Endothelial cell (in vitro differentiated cells): Measurements from ENCODE around the gene CFAP57. TPM values are rescaled to one million over a fixed set of nuclear protein-coding genes. Genes with fewer than 3 reads are reported as not detected.

ENCODE experiments used
- DNase-seq: peaks from one replicate; pipeline ENCODE4 v3.0.0; 2021; ENCODE audit warnings: low spot score
- H3K27ac Mint-ChIP-seq: one replicate; pipeline ENCODE4 v1.8.0; 2021; ENCODE audit warnings: mixed read lengths, inconsistent platforms; ENCODE audit not compliant: unreplicated experiment
- H3K27me3 Mint-ChIP-seq: one replicate; pipeline ENCODE4 v1.8.0; 2021; ENCODE audit warnings: mild to moderate bottlenecking, moderate library complexity, mixed read lengths, inconsistent platforms; ENCODE audit not compliant: unreplicated experiment
- H3K36me3 Mint-ChIP-seq: one replicate; pipeline ENCODE4 v1.8.0; 2021; ENCODE audit warnings: mild to moderate bottlenecking, low read depth, mixed read lengths, inconsistent platforms; ENCODE audit not compliant: unreplicated experiment
- H3K4me1 Mint-ChIP-seq: one replicate; pipeline ENCODE4 v1.8.0; 2021; ENCODE audit warnings: mild to moderate bottlenecking, mixed read lengths, inconsistent platforms; ENCODE audit not compliant: unreplicated experiment
- H3K4me3 Mint-ChIP-seq: one replicate; pipeline ENCODE4 v1.8.0; 2021; ENCODE audit warnings: mild to moderate bottlenecking, mixed read lengths, inconsistent platforms; ENCODE audit not compliant: unreplicated experiment
- H3K9me3 Mint-ChIP-seq: one replicate; pipeline ENCODE4 v1.8.0; 2021; ENCODE audit warnings: mixed read lengths, inconsistent platforms; ENCODE audit not compliant: unreplicated experiment
- CTCF ChIP-seq: fragments of 200-600 bp; sonication (generic); IDR thresholded peaks from one replicate; pipeline ENCODE4 v1.5.0; 2021; ENCODE audit warnings: antibody characterized with exemption; ENCODE audit not compliant: unreplicated experiment
- total RNA-seq: library from RNA; stranded (reverse); fragmentation: NEBNext Ultra II Directional; extraction: Animal tissue kit (Norgen Biotek cat#: 25700); gene quantifications from one replicate; pipeline ENCODE4 v1.2.1, GENCODE V29; 2021; ENCODE audit not compliant: unreplicated experiment

CFAP57 gene
- total RNA-seq, 1 donor from 2014 or later, result 0.49 TPM

- H3K9me3 Mint-ChIP-seq, result no peaks in the 10 kb centered on the region
- no peak overlapping the region for H3K27ac Mint-ChIP-seq
- DNase-seq, result no peak
- no peak for TF ChIP-seq CTCF
- no peak overlapping the region for H3K4me3 Mint-ChIP-seq
- H3K4me1 Mint-ChIP-seq, result peaks cover 12% of the 10 kb centered on the region
- H3K27me3 Mint-ChIP-seq, result peaks cover 8% of the 10 kb centered on the region
- H3K36me3 Mint-ChIP-seq, result no peaks in the 10 kb centered on the region
These were observed 110.4 kb downstream of the CFAP57 start for GRCh38 chr1:43282220-43283195.

GRCh38 chr1:43284065-43284464, 111.9 kb downstream of the CFAP57 start:
- Mint-ChIP-seq H3K4me1 (peaks cover 12% of the 10 kb centered on the region), H3K27ac (no peak overlapping the region), H3K9me3 (no peaks in the 10 kb centered on the region), H3K36me3 (no peaks in the 10 kb centered on the region), H3K27me3 (peaks cover 10% of the 10 kb centered on the region), H3K4me3 (no peak overlapping the region)
- no peak for DNase-seq
- no peak for TF ChIP-seq CTCF

- Mint-ChIP-seq H3K36me3 (no peaks in the 10 kb centered on the region), H3K27ac (no peak overlapping the region), H3K9me3 (no peaks in the 10 kb centered on the region), H3K4me3 (no peak overlapping the region), H3K27me3 (peaks cover 10% of the 10 kb centered on the region), H3K4me1 (peaks cover 12% of the 10 kb centered on the region)
- DNase-seq, result no peak
- TF ChIP-seq CTCF, result no peak
These were observed 112.5 kb downstream of the CFAP57 start for GRCh38 chr1:43284546-43285110.

- Mint-ChIP-seq H3K36me3 (no peaks in the 10 kb centered on the region), H3K27ac (no peak within 1 kb of the TSS), H3K27me3 (peaks cover 8% of the 10 kb centered on the region), H3K4me1 (peaks cover 11% of the 10 kb centered on the region), H3K9me3 (no peaks in the 10 kb centered on the region), H3K4me3 (no peak within 1 kb of the TSS)
- TF ChIP-seq CTCF, result no peak
- DNase-seq, result no peak
These were observed 113.3 kb downstream of the CFAP57 start, which contains the start of gene C1orf210 for GRCh38 chr1:43285269-43285990. Gene C1orf210, minus strand, starts transcription at chr1:43285581. Its CDS starts 2,311 bp downstream, at chr1:43283270.
